ENCODE results near the gene ITPA. TPM values are rescaled to one million over a fixed set of nuclear protein-coding genes. Genes with fewer than 3 reads are reported as not detected.

ITPA gene
- total and polyA plus RNA-seq, 2 of the 13 experiments (the other 11 are each of a cell fraction or from before 2014, with no cell fraction given), result 60.1 to 103 TPM

DNA sequence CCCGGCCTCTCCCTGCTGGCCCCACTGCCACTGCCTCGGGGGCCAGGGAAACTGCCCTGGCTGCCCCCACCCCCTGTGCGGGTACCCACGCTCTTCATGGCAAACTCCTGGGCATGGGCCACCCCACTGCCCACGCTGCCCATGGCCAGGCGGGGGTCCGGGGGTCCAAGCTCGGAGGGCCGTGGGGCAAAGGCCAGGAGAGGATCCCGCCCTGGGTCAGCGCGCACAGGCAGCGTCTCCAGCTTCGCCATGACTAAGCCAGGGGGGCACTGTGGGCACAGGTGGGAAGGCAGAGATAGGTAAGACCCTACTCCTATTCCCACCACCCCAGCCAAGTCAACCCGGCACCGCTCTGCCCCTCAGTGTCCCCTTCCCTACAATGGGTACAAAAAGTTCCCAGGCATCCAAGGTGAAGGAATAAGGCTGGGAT, 42.4 kb upstream of the ITPA start:
- WGBS (ENCODE audit: low lambda C conversion rate), result 99% methylated on average over 13 of the region's 16 CpGs
- ChIA-PET POLR2A (interaction anchor here (6.5 kb wide), 1 partner anchor 7 kb away, joined by 81 read pairs; the partner anchor contains the start of genes FASTKD5 and UBOX5), CTCF (ENCODE audit: low intra/inter-chr PET ratio, low total read pairs) (no interaction called here)
- H2AFZ ChIP-seq (ENCODE audit: low read length), result no peak overlapping the region
- H3K36me3 ChIP-seq (replicated peaks in 1 of 2; ENCODE audit: control insufficient read depth in 1 of 2, insufficient read depth in 2 of 2, low read length in 2 of 2), result no peaks in the 10 kb centered on the region
- BruUV-seq (replicated peaks), result no TSS peak
- H3K4me2 ChIP-seq (ENCODE audit: low read depth, low read length), result no peak overlapping the region
- H3K27ac ChIP-seq (ENCODE audit: extremely low read length, insufficient read depth, low read length), result no peak overlapping the region
- ATAC-seq (no peak), FAIRE-seq (no peak), DNase-seq (ENCODE audit: low spot score) (no peak)
- in situ Hi-C loops (cut with HindIII; ENCODE audit: extremely low pct_ligation_motif_present, low pct_unique_long_range_greater_than_20kb), result no loop called here
- H3K9ac ChIP-seq (ENCODE audit: insufficient read depth, low read depth, low read length), result no peak overlapping the region
- H4K20me1 ChIP-seq (ENCODE audit: insufficient read depth, low read length), result no peaks in the 10 kb centered on the region
- H3K4me3 ChIP-seq (replicated peaks in 1 of 3; ENCODE audit: insufficient read depth in 1 of 3, low read depth in 2 of 3, low read length in 3 of 3), result no peak overlapping the region
- H3K9me3 ChIP-seq (ENCODE audit: low read length), result no peaks in the 10 kb centered on the region
- no peaks in the 10 kb centered on the region for H3K79me2 ChIP-seq (ENCODE audit: insufficient read depth, low read length)
- H3K4me1 ChIP-seq (ENCODE audit: insufficient read depth, low read length), result peaks cover 68% of the 10 kb centered on the region
- H3K27me3 ChIP-seq (ENCODE audit: control insufficient read depth in 1 of 2, insufficient read depth in 2 of 2, low read length in 2 of 2), result no peaks in the 10 kb centered on the region
- intact Hi-C loops (cut with micrococcal nuclease; ENCODE audit: unreplicated experiment), result loop anchor here (10.0 kb wide), 1 partner anchor 78 kb away; no protein-coding TSS in a partner anchor
- TF ChIP-seq, protein P1, sequence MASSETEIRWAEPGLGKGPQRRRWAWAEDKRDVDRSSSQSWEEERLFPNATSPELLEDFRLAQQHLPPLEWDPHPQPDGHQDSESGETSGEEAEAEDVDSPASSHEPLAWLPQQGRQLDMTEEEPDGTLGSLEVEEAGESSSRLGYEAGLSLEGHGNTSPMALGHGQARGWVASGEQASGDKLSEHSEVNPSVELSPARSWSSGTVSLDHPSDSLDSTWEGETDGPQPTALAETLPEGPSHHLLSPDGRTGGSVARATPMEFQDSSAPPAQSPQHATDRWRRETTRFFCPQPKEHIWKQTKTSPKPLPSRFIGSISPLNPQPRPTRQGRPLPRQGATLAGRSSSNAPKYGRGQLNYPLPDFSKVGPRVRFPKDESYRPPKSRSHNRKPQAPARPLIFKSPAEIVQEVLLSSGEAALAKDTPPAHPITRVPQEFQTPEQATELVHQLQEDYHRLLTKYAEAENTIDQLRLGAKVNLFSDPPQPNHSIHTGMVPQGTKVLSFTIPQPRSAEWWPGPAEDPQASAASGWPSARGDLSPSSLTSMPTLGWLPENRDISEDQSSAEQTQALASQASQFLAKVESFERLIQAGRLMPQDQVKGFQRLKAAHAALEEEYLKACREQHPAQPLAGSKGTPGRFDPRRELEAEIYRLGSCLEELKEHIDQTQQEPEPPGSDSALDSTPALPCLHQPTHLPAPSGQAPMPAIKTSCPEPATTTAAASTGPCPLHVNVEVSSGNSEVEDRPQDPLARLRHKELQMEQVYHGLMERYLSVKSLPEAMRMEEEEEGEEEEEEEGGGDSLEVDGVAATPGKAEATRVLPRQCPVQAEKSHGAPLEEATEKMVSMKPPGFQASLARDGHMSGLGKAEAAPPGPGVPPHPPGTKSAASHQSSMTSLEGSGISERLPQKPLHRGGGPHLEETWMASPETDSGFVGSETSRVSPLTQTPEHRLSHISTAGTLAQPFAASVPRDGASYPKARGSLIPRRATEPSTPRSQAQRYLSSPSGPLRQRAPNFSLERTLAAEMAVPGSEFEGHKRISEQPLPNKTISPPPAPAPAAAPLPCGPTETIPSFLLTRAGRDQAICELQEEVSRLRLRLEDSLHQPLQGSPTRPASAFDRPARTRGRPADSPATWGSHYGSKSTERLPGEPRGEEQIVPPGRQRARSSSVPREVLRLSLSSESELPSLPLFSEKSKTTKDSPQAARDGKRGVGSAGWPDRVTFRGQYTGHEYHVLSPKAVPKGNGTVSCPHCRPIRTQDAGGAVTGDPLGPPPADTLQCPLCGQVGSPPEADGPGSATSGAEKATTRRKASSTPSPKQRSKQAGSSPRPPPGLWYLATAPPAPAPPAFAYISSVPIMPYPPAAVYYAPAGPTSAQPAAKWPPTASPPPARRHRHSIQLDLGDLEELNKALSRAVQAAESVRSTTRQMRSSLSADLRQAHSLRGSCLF (CRISPR knock-in tag; IDR thresholded peaks at IDR 0.05; ENCODE audit: borderline replicate concordance), result no peak
- TF ChIP-seq ZNF629 (CRISPR knock-in tag; conservative IDR thresholded peaks at IDR 0.05) (peak; percentile 84), FOXO1 (CRISPR knock-in tag; IDR thresholded peaks at IDR 0.05) (no peak), HOXA9 (CRISPR knock-in tag; IDR thresholded peaks at IDR 0.05; ENCODE audit: borderline replicate concordance) (no peak)
- TF ChIP-seq, protein P2, sequence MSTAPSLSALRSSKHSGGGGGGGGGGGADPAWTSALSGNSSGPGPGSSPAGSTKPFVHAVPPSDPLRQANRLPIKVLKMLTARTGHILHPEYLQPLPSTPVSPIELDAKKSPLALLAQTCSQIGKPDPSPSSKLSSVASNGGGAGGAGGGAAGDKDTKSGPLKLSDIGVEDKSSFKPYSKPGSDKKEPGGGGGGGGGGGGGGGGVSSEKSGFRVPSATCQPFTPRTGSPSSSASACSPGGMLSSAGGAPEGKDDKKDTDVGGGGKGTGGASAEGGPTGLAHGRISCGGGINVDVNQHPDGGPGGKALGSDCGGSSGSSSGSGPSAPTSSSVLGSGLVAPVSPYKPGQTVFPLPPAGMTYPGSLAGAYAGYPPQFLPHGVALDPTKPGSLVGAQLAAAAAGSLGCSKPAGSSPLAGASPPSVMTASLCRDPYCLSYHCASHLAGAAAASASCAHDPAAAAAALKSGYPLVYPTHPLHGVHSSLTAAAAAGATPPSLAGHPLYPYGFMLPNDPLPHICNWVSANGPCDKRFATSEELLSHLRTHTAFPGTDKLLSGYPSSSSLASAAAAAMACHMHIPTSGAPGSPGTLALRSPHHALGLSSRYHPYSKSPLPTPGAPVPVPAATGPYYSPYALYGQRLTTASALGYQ (CRISPR knock-in tag; IDR thresholded peaks at IDR 0.05), result no peak
- TF ChIP-seq, protein P3, sequence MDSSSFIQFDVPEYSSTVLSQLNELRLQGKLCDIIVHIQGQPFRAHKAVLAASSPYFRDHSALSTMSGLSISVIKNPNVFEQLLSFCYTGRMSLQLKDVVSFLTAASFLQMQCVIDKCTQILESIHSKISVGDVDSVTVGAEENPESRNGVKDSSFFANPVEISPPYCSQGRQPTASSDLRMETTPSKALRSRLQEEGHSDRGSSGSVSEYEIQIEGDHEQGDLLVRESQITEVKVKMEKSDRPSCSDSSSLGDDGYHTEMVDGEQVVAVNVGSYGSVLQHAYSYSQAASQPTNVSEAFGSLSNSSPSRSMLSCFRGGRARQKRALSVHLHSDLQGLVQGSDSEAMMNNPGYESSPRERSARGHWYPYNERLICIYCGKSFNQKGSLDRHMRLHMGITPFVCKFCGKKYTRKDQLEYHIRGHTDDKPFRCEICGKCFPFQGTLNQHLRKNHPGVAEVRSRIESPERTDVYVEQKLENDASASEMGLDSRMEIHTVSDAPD (CRISPR knock-in tag; IDR thresholded peaks at IDR 0.05), result no peak
- TF ChIP-seq, protein P4, sequence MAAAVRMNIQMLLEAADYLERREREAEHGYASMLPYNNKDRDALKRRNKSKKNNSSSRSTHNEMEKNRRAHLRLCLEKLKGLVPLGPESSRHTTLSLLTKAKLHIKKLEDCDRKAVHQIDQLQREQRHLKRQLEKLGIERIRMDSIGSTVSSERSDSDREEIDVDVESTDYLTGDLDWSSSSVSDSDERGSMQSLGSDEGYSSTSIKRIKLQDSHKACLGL (CRISPR knock-in tag; IDR thresholded peaks at IDR 0.05), result no peak
- TF ChIP-seq, protein P5, sequence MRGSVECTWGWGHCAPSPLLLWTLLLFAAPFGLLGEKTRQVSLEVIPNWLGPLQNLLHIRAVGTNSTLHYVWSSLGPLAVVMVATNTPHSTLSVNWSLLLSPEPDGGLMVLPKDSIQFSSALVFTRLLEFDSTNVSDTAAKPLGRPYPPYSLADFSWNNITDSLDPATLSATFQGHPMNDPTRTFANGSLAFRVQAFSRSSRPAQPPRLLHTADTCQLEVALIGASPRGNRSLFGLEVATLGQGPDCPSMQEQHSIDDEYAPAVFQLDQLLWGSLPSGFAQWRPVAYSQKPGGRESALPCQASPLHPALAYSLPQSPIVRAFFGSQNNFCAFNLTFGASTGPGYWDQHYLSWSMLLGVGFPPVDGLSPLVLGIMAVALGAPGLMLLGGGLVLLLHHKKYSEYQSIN (CRISPR knock-in tag; IDR thresholded peaks at IDR 0.05; ENCODE audit: borderline replicate concordance), result no peak

Measured in HepG2 (cell line).